HepG2 (cell line): ENCODE results near the gene SLC34A3. TPM values are rescaled to one million over a fixed set of nuclear protein-coding genes. Genes with fewer than 3 reads are reported as not detected.

Experiments used
- ATAC-seq: fragments of 200-7000 bp; cut with Tn5 transposase; 3 replicates; pipeline ENCODE4 v1.9.1; 2020; ENCODE audit warnings: mild to moderate bottlenecking, moderate library complexity
- BruUV-seq: library from RNA; stranded (reverse); fragments of 400-500 nt; replicated peaks from 2 replicates; lab custom pipeline; 2021; lab: Mats Ljungman, UMichigan
- CTCF ChIA-PET: fragments of 300-600 bp; formaldehyde crosslinking; extraction: SDS; loops from one replicate; lab custom pipeline; 2021; ENCODE audit warnings: low total read pairs, inconsistent platforms, low intra/inter-chr PET ratio; lab: Yijun Ruan, JAX
- POLR2A ChIA-PET: fragments of 350-600 bp; sonication (Branson Sonifier 250); formaldehyde crosslinking; loops from one replicate; lab custom pipeline; 2020; ENCODE audit warnings: antibody characterized with exemption, inconsistent platforms; lab: Yijun Ruan, JAX
- DNase-seq: peaks from one replicate; pipeline ENCODE4 v3.0.0-alpha.2; 2015; ENCODE audit warnings: low spot score
- FAIRE-seq: peaks from 3 replicates; lab custom pipeline; 2011; peaks lifted over from hg19 to GRCh38; lab: Jason Lieb, UNC
- H2AFZ ChIP-seq: one replicate; pipeline ENCODE4 v1.6.1; 2011; ENCODE audit warnings: low read length, inconsistent platforms
- H3K27ac ChIP-seq: fragments of 300-600 bp; 3 replicates; pipeline ENCODE4 v1.8.0; 2011; ENCODE audit warnings: mixed run types, mild to moderate bottlenecking, mixed read lengths, low read length, inconsistent platforms; ENCODE audit not compliant: insufficient read depth; ENCODE audit errors: extremely low read length
- H3K27me3 ChIP-seq, 2 experiments: fragments of 200-600 bp in 1 of 2; 2 replicates in 1 of 2; 3 replicates in 1 of 2; pipeline versions ENCODE4 v1.6.0 to v1.8.0; 2011; ENCODE audit warnings: low read length in 2 of 2, mild to moderate bottlenecking in 2 of 2, moderate library complexity in 2 of 2, inconsistent platforms in 1 of 2; ENCODE audit not compliant: insufficient read depth in 2 of 2, control insufficient read depth in 1 of 2
- H3K36me3 ChIP-seq, 2 experiments: fragments of 200-600 bp in 1 of 2; replicated peaks in 1 of 2; 2 replicates in 1 of 2; 3 replicates in 1 of 2; pipeline versions ENCODE4 v1.5.1 to v1.8.0; 2011; ENCODE audit warnings: low read length in 2 of 2, inconsistent platforms in 1 of 2; ENCODE audit not compliant: insufficient read depth in 2 of 2, control insufficient read depth in 1 of 2
- H3K4me1 ChIP-seq: 2 replicates; pipeline ENCODE4 v1.5.1; 2012; ENCODE audit warnings: low read length, inconsistent platforms; ENCODE audit not compliant: insufficient read depth
- H3K4me2 ChIP-seq: 2 replicates; pipeline ENCODE4 v1.6.0; 2011; ENCODE audit warnings: low read depth, low read length, inconsistent platforms
- H3K4me3 ChIP-seq, 3 experiments: fragments of 200-600 bp in 1 of 3; sonication (generic), shearing (Covaris generic) in 1 of 3; replicated peaks in 1 of 3; 2 replicates each; pipeline ENCODE4 v1.5.1; 2011 to 2016; ENCODE audit warnings: low read length in 3 of 3, inconsistent platforms in 2 of 3, low read depth in 2 of 3, mild to moderate bottlenecking in 2 of 3, control low read depth in 1 of 3, mixed read lengths in 1 of 3; ENCODE audit not compliant: insufficient read depth in 1 of 3
- H3K79me2 ChIP-seq: one replicate; pipeline ENCODE4 v1.6.1; 2011; ENCODE audit warnings: low read length, inconsistent platforms; ENCODE audit not compliant: insufficient read depth
- H3K9ac ChIP-seq: 2 replicates; pipeline ENCODE4 v1.6.0; 2011; ENCODE audit warnings: mild to moderate bottlenecking, low read depth, low read length, inconsistent platforms; ENCODE audit not compliant: insufficient read depth
- H3K9me3 ChIP-seq: 2 replicates; pipeline ENCODE4 v1.5.1; 2012; ENCODE audit warnings: mild to moderate bottlenecking, low read length
- H4K20me1 ChIP-seq: 2 replicates; pipeline ENCODE4 v1.6.0; 2011; ENCODE audit warnings: inconsistent platforms, mild to moderate bottlenecking, low read length, moderate library complexity; ENCODE audit not compliant: insufficient read depth
- AGO2 ChIP-seq: fragments of 200-400 bp; formaldehyde crosslinking; optimal IDR thresholded peaks from 2 replicates; pipeline ENCODE3; 2017; ENCODE audit warnings: mild to moderate bottlenecking, low read depth, low read length, moderate library complexity
- NBN ChIP-seq: fragments of 450-650 bp; conservative IDR thresholded peaks from 2 replicates; pipeline ENCODE4 v1.6.1; 2017
- PHF5A ChIP-seq: IDR thresholded peaks from one replicate; pipeline ENCODE4 v1.6.1; 2018; ENCODE audit warnings: low read depth, missing genetic modification reagents; ENCODE audit not compliant: unreplicated experiment
- RBFOX2 ChIP-seq: fragments of 200-400 bp; formaldehyde crosslinking; IDR thresholded peaks from 2 replicates; pipeline ENCODE4 v1.6.1; 2017; ENCODE audit warnings: low read depth, mild to moderate bottlenecking, low read length
- SMAD3 ChIP-seq: sonication (generic); formaldehyde crosslinking; IDR thresholded peaks from 2 replicates; pipeline ENCODE4 v1.4.0; 2020; ENCODE audit warnings: missing genetic modification reagents
- WGBS: methylation state at CpG from one replicate; pipeline ENCODE4 v1.1.6; 2017; ENCODE audit warnings: low lambda C conversion rate; 5-methylcytosine and 5-hydroxymethylcytosine counted together
- in situ Hi-C: cut with HindIII; loops from 2 replicates; pipeline ENCODE4 v1.10.0; 2017; ENCODE audit warnings: low pct_unique_long_range_greater_than_20kb; ENCODE audit not compliant: extremely low pct_ligation_motif_present
- intact Hi-C: fragments of 100-400 bp; cut with micrococcal nuclease; formaldehyde crosslinking; loops from one replicate; pipeline ENCODE4 v1.10.0; 2022; ENCODE audit not compliant: unreplicated experiment
- polyA plus RNA-seq, 8 experiments: library from polyadenylated mRNA; depleted of rRNA in 3 of 8; stranded (reverse) in 7 of 8; unstranded in 1 of 8; fragments of >200 nt; fragmentation: Illumina TruSeq in 4 of 8; extraction: Trizol in 4 of 8; gene quantifications; 2 replicates each; pipeline versions ENCODE4 v1.2.1 to v1.2.3, GENCODE V29; 2011 to 2016; ENCODE audit warnings: low read depth in 4 of 8, missing spikeins in 1 of 8, mixed read lengths in 1 of 8; ENCODE audit not compliant: insufficient read depth in 1 of 8
- total RNA-seq, 5 experiments: library from RNA; depleted of rRNA; stranded (reverse); fragments of >200 nt; fragmentation: Illumina TruSeq; extraction: Trizol; gene quantifications; 2 replicates each; pipeline ENCODE4 v1.2.3, GENCODE V29; 2016; ENCODE audit warnings: low read depth in 1 of 5

Gene SLC34A3
- total and polyA plus RNA-seq, 2 of the 13 experiments (the other 11 are each of a cell fraction or from before 2014, with no cell fraction given) = 0.07 to 1.0 TPM

GRCh38 chr9:137191691-137192447 lies 38.8 kb upstream of the SLC34A3 start:
- no peak for FAIRE-seq
- Histone ChIP-seq H3K4me3 (no peak overlapping the region), H3K9ac (no peak overlapping the region), H3K9me3 (no peaks in the 10 kb centered on the region), H2AFZ (no peak overlapping the region), H3K27ac (no peak overlapping the region), H4K20me1 (no peaks in the 10 kb centered on the region), H3K27me3 (no peaks in the 10 kb centered on the region), H3K36me3 (peaks cover 9 to 14% of the 10 kb centered on the region in 2 experiments; a peak in 3 of 5 replicates), H3K4me2 (no peak overlapping the region), H3K79me2 (peaks cover 43% of the 10 kb centered on the region), H3K4me1 (peaks cover 47% of the 10 kb centered on the region)
- in situ Hi-C loops = no loop called here
- intact Hi-C loops = no loop called here
- BruUV-seq = no TSS peak
- no peak for DNase-seq
- ChIA-PET POLR2A (interaction anchor here (1.1 to 1.9 kb wide), 2 partner anchors 9 to 31 kb away, joined by 5 to 6 read pairs; partner anchors contain the start of gene TPRN), CTCF (no interaction called here)
- TF ChIP-seq AGO2 (peak; percentile 69), RBFOX2 (peak; percentile 57; the same call in 1 of the 2 replicates), NBN (no peak)
- ATAC-seq = no peak
- 97% methylated on average over 12 of the region's 22 CpGs for WGBS

DNA sequence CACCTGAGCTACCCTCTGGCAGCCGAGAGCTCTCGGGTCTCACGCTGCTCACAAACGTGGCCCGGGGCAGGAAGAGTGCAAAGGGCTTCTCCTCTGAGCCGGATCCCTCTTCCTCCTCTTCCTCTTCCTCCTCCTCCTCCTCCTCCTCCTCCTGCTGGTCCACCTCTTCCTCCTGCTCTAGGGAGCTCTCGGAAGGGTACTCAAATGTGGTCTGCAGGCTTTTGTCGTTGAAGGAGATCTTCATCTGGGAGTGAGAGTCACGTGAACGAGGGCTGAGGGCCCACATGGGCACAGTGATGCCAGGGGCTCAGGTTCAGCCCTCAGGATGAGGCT lies 38.3 kb upstream of the SLC34A3 start:
- no peak overlapping the region for H3K4me3 ChIP-seq
- CTCF ChIA-PET = no interaction called here
- no peaks in the 10 kb centered on the region for H3K9me3 ChIP-seq
- TF ChIP-seq SMAD3 (CRISPR knock-in tag) (no peak), RBFOX2 (peak; percentile 4; the same call in 1 of the 2 replicates), PHF5A (CRISPR knock-in tag) (no peak)
- no peak overlapping the region for H3K27ac ChIP-seq
- FAIRE-seq (no peak), ATAC-seq (no peak), DNase-seq (no peak)
- no peak overlapping the region for H2AFZ ChIP-seq
- BruUV-seq = no TSS peak
- H3K36me3 ChIP-seq = peaks cover 9 to 14% of the 10 kb centered on the region in 2 experiments; a peak in 3 of 5 replicates
- 96% methylated on average over 10 of the region's 10 CpGs for WGBS
- intact Hi-C loops (no loop called here), in situ Hi-C loops (no loop called here)
- peaks cover 47% of the 10 kb centered on the region for H3K4me1 ChIP-seq
- no peaks in the 10 kb centered on the region for H3K27me3 ChIP-seq
- H3K79me2 ChIP-seq = peaks cover 40% of the 10 kb centered on the region
- no peak overlapping the region for H3K9ac ChIP-seq
- POLR2A ChIA-PET = interaction anchor here (1.1 to 1.9 kb wide), 2 partner anchors 8 to 31 kb away, joined by 5 to 6 read pairs; partner anchors contain the start of gene TPRN
- H4K20me1 ChIP-seq = no peaks in the 10 kb centered on the region
- no peak overlapping the region for H3K4me2 ChIP-seq
